Calu3 (cell line): Measurements from ENCODE around the gene EDA. TPM values are rescaled to one million over a fixed set of nuclear protein-coding genes. Genes with fewer than 3 reads are reported as not detected.

ENCODE experiments used
- BruUV-seq: library from RNA; stranded (reverse); fragments of 400-500 nt; replicated peaks from 2 replicates; lab custom pipeline; 2021; lab: Mats Ljungman, UMichigan
- CTCF ChIA-PET: fragments of 300-600 bp; sonication (Branson Sonifier 250); formaldehyde crosslinking; loops from one replicate; lab custom pipeline; 2022; ENCODE audit warnings: antibody characterized with exemption; lab: Charles Lee
- DNase-seq: peaks from one replicate; pipeline ENCODE4 v3.0.0; 2022
- H3K27ac Mint-ChIP-seq: one replicate; pipeline ENCODE4 v1.8.0; 2022; ENCODE audit warnings: mixed read lengths; ENCODE audit not compliant: unreplicated experiment
- H3K27me3 Mint-ChIP-seq: one replicate; pipeline ENCODE4 v1.8.0; 2022; ENCODE audit warnings: mixed read lengths; ENCODE audit not compliant: unreplicated experiment
- H3K36me3 Mint-ChIP-seq: one replicate; pipeline ENCODE4 v1.8.0; 2022; ENCODE audit warnings: mild to moderate bottlenecking, moderate library complexity, mixed read lengths; ENCODE audit not compliant: insufficient read depth, unreplicated experiment
- H3K4me1 Mint-ChIP-seq: one replicate; pipeline ENCODE4 v1.8.0; 2022; ENCODE audit warnings: mild to moderate bottlenecking, low read depth, mixed read lengths; ENCODE audit not compliant: unreplicated experiment
- H3K4me3 Mint-ChIP-seq: one replicate; pipeline ENCODE4 v1.8.0; 2022; ENCODE audit warnings: mild to moderate bottlenecking, low read depth, moderate library complexity, mixed read lengths; ENCODE audit not compliant: unreplicated experiment
- H3K9me3 Mint-ChIP-seq: one replicate; pipeline ENCODE4 v1.8.0; 2022; ENCODE audit warnings: low read depth, mixed read lengths; ENCODE audit not compliant: unreplicated experiment
- intact Hi-C: fragments of 100-400 bp; cut with micrococcal nuclease; formaldehyde crosslinking; loops from one replicate; pipeline ENCODE4 v1.10.0; 2022; ENCODE audit not compliant: unreplicated experiment
- total RNA-seq: library from RNA; stranded (reverse); gene quantifications from 2 replicates; pipeline ENCODE4 v1.2.3, GENCODE V29; 2022
- TF ChIP-seq, protein P1 (sequence below): fragments of 200-600 bp; IDR thresholded peaks from one replicate; pipeline ENCODE4 v1.8.0; 2022; ENCODE audit warnings: antibody characterized with exemption; ENCODE audit not compliant: unreplicated experiment

The EDA gene
- total RNA-seq, 1 experiment from 2014 or later, result 5.7 TPM

DNA sequence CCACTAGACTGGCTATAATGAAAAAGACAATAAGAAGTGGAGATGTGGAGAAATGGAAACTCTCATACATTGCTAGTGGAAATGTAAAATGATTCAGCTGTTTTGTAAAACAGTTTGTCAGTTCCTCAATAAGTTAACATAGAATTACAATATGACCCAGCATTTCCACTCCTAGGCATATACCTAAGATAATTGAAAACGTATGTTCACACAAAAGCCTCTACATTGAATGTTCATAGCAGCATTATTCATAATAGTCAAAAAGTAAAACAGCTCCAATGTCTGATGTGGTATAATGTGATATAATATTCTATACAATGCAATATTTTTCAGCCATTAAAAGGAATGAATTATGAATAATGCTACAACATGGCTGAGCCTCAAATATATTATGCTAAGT, 10.2 kb downstream of the EDA start:
- no peak overlapping the region for H3K4me3 Mint-ChIP-seq
- intact Hi-C loops, result no loop called here
- H3K27ac Mint-ChIP-seq, result no peak overlapping the region
- no peaks in the 10 kb centered on the region for H3K27me3 Mint-ChIP-seq
- no TSS peak for BruUV-seq
- CTCF ChIA-PET, result no interaction called here
- TF ChIP-seq, protein P1, sequence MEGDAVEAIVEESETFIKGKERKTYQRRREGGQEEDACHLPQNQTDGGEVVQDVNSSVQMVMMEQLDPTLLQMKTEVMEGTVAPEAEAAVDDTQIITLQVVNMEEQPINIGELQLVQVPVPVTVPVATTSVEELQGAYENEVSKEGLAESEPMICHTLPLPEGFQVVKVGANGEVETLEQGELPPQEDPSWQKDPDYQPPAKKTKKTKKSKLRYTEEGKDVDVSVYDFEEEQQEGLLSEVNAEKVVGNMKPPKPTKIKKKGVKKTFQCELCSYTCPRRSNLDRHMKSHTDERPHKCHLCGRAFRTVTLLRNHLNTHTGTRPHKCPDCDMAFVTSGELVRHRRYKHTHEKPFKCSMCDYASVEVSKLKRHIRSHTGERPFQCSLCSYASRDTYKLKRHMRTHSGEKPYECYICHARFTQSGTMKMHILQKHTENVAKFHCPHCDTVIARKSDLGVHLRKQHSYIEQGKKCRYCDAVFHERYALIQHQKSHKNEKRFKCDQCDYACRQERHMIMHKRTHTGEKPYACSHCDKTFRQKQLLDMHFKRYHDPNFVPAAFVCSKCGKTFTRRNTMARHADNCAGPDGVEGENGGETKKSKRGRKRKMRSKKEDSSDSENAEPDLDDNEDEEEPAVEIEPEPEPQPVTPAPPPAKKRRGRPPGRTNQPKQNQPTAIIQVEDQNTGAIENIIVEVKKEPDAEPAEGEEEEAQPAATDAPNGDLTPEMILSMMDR, result no peak
- no peaks in the 10 kb centered on the region for H3K9me3 Mint-ChIP-seq
- H3K4me1 Mint-ChIP-seq, result no peaks in the 10 kb centered on the region
- DNase-seq, result no peak
- H3K36me3 Mint-ChIP-seq, result no peaks in the 10 kb centered on the region

GRCh38 chrX:69627744-69628143, 11.8 kb downstream of the EDA start:
- Mint-ChIP-seq H3K36me3 (no peaks in the 10 kb centered on the region), H3K27ac (no peak overlapping the region), H3K27me3 (no peaks in the 10 kb centered on the region), H3K4me1 (no peaks in the 10 kb centered on the region), H3K4me3 (no peak overlapping the region), H3K9me3 (no peaks in the 10 kb centered on the region)
- no peak for DNase-seq
- CTCF ChIA-PET, result no interaction called here
- BruUV-seq, result no TSS peak
- intact Hi-C loops, result no loop called here
- TF ChIP-seq, protein P1, result no peak

DNA sequence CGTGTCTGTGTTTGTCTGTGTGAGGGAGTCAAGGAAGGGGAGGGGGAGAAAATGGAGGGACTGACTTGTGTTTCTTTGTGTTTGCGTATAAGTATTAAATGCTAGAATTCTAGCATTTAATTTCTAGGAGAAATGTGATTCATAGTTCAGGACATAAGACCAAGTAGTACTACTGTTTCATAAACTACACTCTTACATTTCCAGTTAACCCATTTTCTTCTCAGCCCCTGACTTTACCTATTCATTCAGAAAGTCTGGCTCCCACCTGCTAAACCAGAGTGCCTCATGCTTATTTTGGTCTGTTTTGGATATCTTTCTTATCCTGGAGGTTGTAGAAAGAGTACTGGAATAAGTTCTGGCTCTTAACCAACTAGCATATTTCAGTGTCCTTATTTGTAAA, 14.2 kb downstream of the EDA start:
- no peak for DNase-seq
- H3K27ac Mint-ChIP-seq, result no peak overlapping the region
- intact Hi-C loops, result no loop called here
- TF ChIP-seq, protein P1, result no peak
- H3K4me3 Mint-ChIP-seq, result no peak overlapping the region
- CTCF ChIA-PET, result no interaction called here
- no peaks in the 10 kb centered on the region for H3K27me3 Mint-ChIP-seq
- H3K9me3 Mint-ChIP-seq, result no peaks in the 10 kb centered on the region
- no TSS peak for BruUV-seq
- no peaks in the 10 kb centered on the region for H3K4me1 Mint-ChIP-seq
- no peaks in the 10 kb centered on the region for H3K36me3 Mint-ChIP-seq

- TF ChIP-seq, protein P1, result no peak
- no peaks in the 10 kb centered on the region for H3K27me3 Mint-ChIP-seq
- DNase-seq, result no peak
- H3K4me3 Mint-ChIP-seq, result no peak overlapping the region
- H3K9me3 Mint-ChIP-seq, result peaks cover 6% of the 10 kb centered on the region
- intact Hi-C loops, result no loop called here
- H3K4me1 Mint-ChIP-seq, result no peaks in the 10 kb centered on the region
- no peak overlapping the region for H3K27ac Mint-ChIP-seq
- CTCF ChIA-PET, result no interaction called here
- BruUV-seq, result no TSS peak
- H3K36me3 Mint-ChIP-seq, result no peaks in the 10 kb centered on the region
Observed at GRCh38 chrX:69664693-69665092, 48.8 kb downstream of the EDA start.
